Dermis blood vessel endothelial cell (primary cell): ENCODE data around the gene NDEL1. TPM values are rescaled to one million over a fixed set of nuclear protein-coding genes. Genes with fewer than 3 reads are reported as not detected.

Source experiments
- DNase-seq: peaks from one replicate; pipeline ENCODE4 v3.0.0; 2010
- total RNA-seq: library from RNA; depleted of rRNA; stranded (reverse); fragments of >200 nt; gene quantifications from 2 replicates; pipeline ENCODE4 v1.2.3, GENCODE V29; 2014

Gene NDEL1
- total RNA-seq, 1 donor from 2014 or later, result 47.6 TPM

GRCh38 chr17:8480011-8480976 is 44.6 kb downstream of the NDEL1 start:
- no peak for DNase-seq

- DNase-seq, result no peak
These were observed 45.4 kb downstream of the NDEL1 start for GRCh38 chr17:8481089-8481488.

GRCh38 chr17:8481703-8482102 is 46.0 kb downstream of the NDEL1 start:
- no peak for DNase-seq

GRCh38 chr17:8482546-8482945 is 46.9 kb downstream of the NDEL1 start:
- no peak for DNase-seq

GRCh38 chr17:8484465-8484864 is 48.8 kb downstream of the NDEL1 start:
- DNase-seq, result no peak

GRCh38 chr17:8485491-8485890 is 49.8 kb downstream of the NDEL1 start:
- DNase-seq, result no peak

- no peak for DNase-seq
These were observed 51.5 kb downstream of the NDEL1 start for GRCh38 chr17:8487130-8487645.

GRCh38 chr17:8487743-8488142 is 52.1 kb downstream of the NDEL1 start:
- DNase-seq, result no peak

GRCh38 chr17:8488491-8488890 is 52.8 kb downstream of the NDEL1 start:
- no peak for DNase-seq

GRCh38 chr17:8488901-8489300 is 53.2 kb downstream of the NDEL1 start:
- peak; percentile 64 for DNase-seq

GRCh38 chr17:8489841-8490240 is 54.2 kb downstream of the NDEL1 start:
- DNase-seq, result no peak

GRCh38 chr17:8490256-8491023 is 54.8 kb downstream of the NDEL1 start:
- DNase-seq, result no peak

- DNase-seq, result no peak
These were observed 56.4 kb downstream of the NDEL1 start for GRCh38 chr17:8492121-8492520.

GRCh38 chr17:8494021-8494420 is 58.3 kb downstream of the NDEL1 start:
- DNase-seq, result no peak

- no peak for DNase-seq
These were observed 58.9 kb downstream of the NDEL1 start for GRCh38 chr17:8494506-8495111.

GRCh38 chr17:8496081-8496480 is 60.4 kb downstream of the NDEL1 start:
- DNase-seq, result no peak

- no peak for DNase-seq
These were observed 63.5 kb downstream of the NDEL1 start for GRCh38 chr17:8499171-8499570.

GRCh38 chr17:8499614-8500013 is 63.9 kb downstream of the NDEL1 start:
- DNase-seq, result no peak

- no peak for DNase-seq
These were observed 64.9 kb downstream of the NDEL1 start for GRCh38 chr17:8500609-8501008.

GRCh38 chr17:8502126-8502525 is 66.4 kb downstream of the NDEL1 start:
- no peak for DNase-seq

- DNase-seq, result peak; percentile 11
These were observed 67.7 kb downstream of the NDEL1 start for GRCh38 chr17:8503368-8503767.

GRCh38 chr17:8503807-8504206 is 68.1 kb downstream of the NDEL1 start:
- DNase-seq, result no peak
